Measurements from ENCODE around the gene AGT. TPM values are rescaled to one million over a fixed set of nuclear protein-coding genes. Genes with fewer than 3 reads are reported as not detected.

Gene AGT
- 30.4 TPM for polyA plus RNA-seq (2013, experiment 1 of 2)
- 30.9 TPM for polyA plus RNA-seq (2013, experiment 2 of 2)

DNA sequence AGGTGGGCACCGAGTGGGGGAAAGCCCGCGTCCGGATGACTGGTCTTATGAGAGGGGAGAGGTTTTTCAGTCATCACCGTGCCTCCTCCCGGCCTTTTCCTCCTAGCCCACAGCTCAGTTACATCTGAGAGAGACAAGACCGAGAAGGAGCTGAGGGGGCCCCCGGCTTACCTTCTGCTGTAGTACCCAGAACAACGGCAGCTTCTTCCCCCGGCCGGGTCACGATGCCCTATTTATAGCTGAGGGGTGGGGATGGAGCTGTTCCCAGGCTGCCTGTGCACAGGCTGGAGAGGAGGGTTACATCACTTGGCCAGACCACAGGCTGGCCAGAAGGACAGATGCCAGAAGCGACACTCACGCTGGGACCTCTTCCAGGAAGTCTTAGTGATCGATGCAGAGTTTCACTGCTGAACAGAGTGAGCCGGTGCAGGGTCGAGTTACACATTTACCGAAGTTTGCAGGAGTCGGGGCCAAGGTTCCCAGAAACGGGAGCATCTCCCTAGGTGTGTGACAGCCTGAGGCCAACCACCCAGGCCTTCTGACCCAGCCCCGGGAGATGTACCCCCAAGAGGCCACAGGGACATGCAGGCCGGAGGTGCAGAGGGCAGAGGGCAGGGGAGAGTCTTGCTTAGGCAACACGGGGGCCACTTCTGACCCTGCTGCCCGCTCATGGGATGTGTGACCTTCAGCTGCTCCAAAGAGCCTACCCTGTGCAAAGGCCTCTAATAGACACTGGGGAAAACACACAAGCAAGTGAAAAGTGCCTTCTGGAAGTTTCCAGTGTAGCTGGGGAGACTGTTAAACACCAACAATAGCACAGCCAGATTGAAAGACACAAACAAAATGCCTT, at the start of gene AGT:
AGT (minus strand) TSS at position 208 of the 850 bp plus-strand sequence. CDS start 3,299 bp downstream, outside the sequence.
- peak within 1 kb of the TSS; percentile 19 for H3K4me2 ChIP-seq (ENCODE audit: low read length, poor library complexity, severe bottlenecking)
- H3K9ac ChIP-seq (ENCODE audit: low read length) = peak within 1 kb of the TSS; percentile 46
- no peak within 1 kb of the TSS for H4K8ac ChIP-seq (ENCODE audit: low read length)
- peak within 1 kb of the TSS in 1 of 2 experiments; percentile 62 for H3K4me3 ChIP-seq (ENCODE audit: insufficient read depth in 1 of 2, low read depth in 1 of 2, low read length in 2 of 2)
- H2BK12ac ChIP-seq (ENCODE audit: low read length in 2 of 2) = peak within 1 kb of the TSS in 1 of 2 experiments; percentile 45
- H3K36me3 ChIP-seq (ENCODE audit: control insufficient read depth in 1 of 2, insufficient read depth in 2 of 2, low read depth in 1 of 2, low read length in 2 of 2) = no peaks in the 10 kb centered on the region
- peak within 1 kb of the TSS; percentile 70 for H4K91ac ChIP-seq (ENCODE audit: low read length)
- no peak within 1 kb of the TSS for H2BK15ac ChIP-seq (ENCODE audit: low read depth, poor library complexity, severe bottlenecking)
- H3K4me1 ChIP-seq (ENCODE audit: control insufficient read depth, insufficient read depth, low read depth, low read length) = peaks cover 11% of the 10 kb centered on the region
- H3K79me1 ChIP-seq (replicated peaks; ENCODE audit: low read length, poor library complexity, severe bottlenecking) = no peaks in the 10 kb centered on the region
- peak within 1 kb of the TSS in 1 of 2 experiments; percentile 42 for H3K18ac ChIP-seq (ENCODE audit: low read depth in 1 of 2, low read length in 2 of 2)
- H3K9me3 ChIP-seq (ENCODE audit: control insufficient read depth, low read length) = no peaks in the 10 kb centered on the region
- no peak within 1 kb of the TSS for H3K23ac ChIP-seq (ENCODE audit: low read length in 2 of 2)
- no peak within 1 kb of the TSS for H2BK120ac ChIP-seq (ENCODE audit: low read depth, low read length)
- no peak within 1 kb of the TSS for H3K27ac ChIP-seq (ENCODE audit: low read length, poor library complexity, severe bottlenecking)
- peak; percentile 80 for DNase-seq
- H3K4ac ChIP-seq (ENCODE audit: low read depth in 1 of 2, low read length in 2 of 2) = peak within 1 kb of the TSS in 1 of 2 experiments; percentile 13
- no peak within 1 kb of the TSS for H2AFZ ChIP-seq (ENCODE audit: low read depth, low read length)
- peaks cover 7 to 10% of the 10 kb centered on the region in 2 experiments for H3K27me3 ChIP-seq (ENCODE audit: control insufficient read depth in 1 of 2, insufficient read depth in 1 of 2, low read length in 2 of 2)
- H2BK5ac ChIP-seq (ENCODE audit: low read depth, low read length, poor library complexity, severe bottlenecking) = no peak within 1 kb of the TSS
- peak within 1 kb of the TSS in 1 of 2 experiments; percentile 9 for H3K14ac ChIP-seq (ENCODE audit: low read length in 2 of 2)
- H2AK5ac ChIP-seq (ENCODE audit: low read length, severe bottlenecking) = no peak within 1 kb of the TSS
- 49% methylated on average over 18 of the region's 24 CpGs for WGBS

- H2AFZ ChIP-seq (ENCODE audit: low read depth, low read length) = no peak overlapping the region
- H3K23ac ChIP-seq (ENCODE audit: low read length in 2 of 2) = peak overlapping the region in 1 of 2 experiments; percentile 40
- no peak overlapping the region for H3K4ac ChIP-seq (ENCODE audit: low read depth in 1 of 2, low read length in 2 of 2)
- H3K4me1 ChIP-seq (ENCODE audit: control insufficient read depth, insufficient read depth, low read depth, low read length) = no peaks in the 10 kb centered on the region
- no peak overlapping the region for H3K18ac ChIP-seq (ENCODE audit: low read depth in 1 of 2, low read length in 2 of 2)
- no peak overlapping the region for H4K91ac ChIP-seq (ENCODE audit: low read length)
- peak overlapping the region in 1 of 2 experiments; percentile 2 for H3K14ac ChIP-seq (ENCODE audit: low read length in 2 of 2)
- H3K9me3 ChIP-seq (ENCODE audit: control insufficient read depth, low read length) = peaks cover 4% of the 10 kb centered on the region
- no peak for DNase-seq
- H3K79me1 ChIP-seq (replicated peaks; ENCODE audit: low read length, poor library complexity, severe bottlenecking) = no peaks in the 10 kb centered on the region
- WGBS = 86% methylated on average over 8 of the region's 8 CpGs
- no peak overlapping the region for H4K8ac ChIP-seq (ENCODE audit: low read length)
- H3K27me3 ChIP-seq (ENCODE audit: control insufficient read depth in 1 of 2, insufficient read depth in 1 of 2, low read length in 2 of 2) = peaks cover 11 to 56% of the 10 kb centered on the region in 2 experiments
- H2BK5ac ChIP-seq (ENCODE audit: low read depth, low read length, poor library complexity, severe bottlenecking) = no peak overlapping the region
- H2BK12ac ChIP-seq (ENCODE audit: low read length in 2 of 2) = no peak overlapping the region
- H3K4me2 ChIP-seq (ENCODE audit: low read length, poor library complexity, severe bottlenecking) = no peak overlapping the region
- no peak overlapping the region for H3K4me3 ChIP-seq (ENCODE audit: insufficient read depth in 1 of 2, low read depth in 1 of 2, low read length in 2 of 2)
- H2AK5ac ChIP-seq (ENCODE audit: low read length, severe bottlenecking) = no peak overlapping the region
- no peak overlapping the region for H2BK15ac ChIP-seq (ENCODE audit: low read depth, poor library complexity, severe bottlenecking)
- H3K9ac ChIP-seq (ENCODE audit: low read length) = no peak overlapping the region
- no peaks in the 10 kb centered on the region for H3K36me3 ChIP-seq (ENCODE audit: control insufficient read depth in 1 of 2, insufficient read depth in 2 of 2, low read depth in 1 of 2, low read length in 2 of 2)
- no peak overlapping the region for H2BK120ac ChIP-seq (ENCODE audit: low read depth, low read length)
- H3K27ac ChIP-seq (ENCODE audit: low read length, poor library complexity, severe bottlenecking) = no peak overlapping the region
Measured at GRCh38 chr1:230761443-230762167, 47.7 kb upstream of the AGT start.

DNA sequence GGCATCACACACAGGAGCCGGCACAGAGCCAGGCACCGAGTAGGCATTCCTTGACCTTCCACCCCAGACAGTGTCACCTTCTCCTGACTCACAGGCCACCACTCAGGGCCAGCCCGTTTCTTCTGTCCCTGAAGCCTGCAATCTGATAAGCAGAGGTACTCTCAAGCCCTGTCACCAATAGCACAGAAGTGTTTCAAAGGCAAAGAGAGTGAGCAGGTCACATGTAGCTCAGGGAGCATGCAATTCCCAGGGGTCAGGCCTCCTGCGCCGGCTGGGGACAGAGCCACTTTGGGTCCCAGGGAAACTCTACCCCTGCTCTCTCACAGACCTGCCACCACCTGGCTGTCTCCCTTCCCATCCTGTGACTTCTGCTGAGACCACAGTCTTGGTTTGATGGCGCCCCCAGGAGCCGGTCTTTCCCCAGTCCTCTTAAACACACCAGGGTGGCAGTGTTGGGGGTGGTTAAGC, 46.5 kb upstream of the AGT start:
- H3K14ac ChIP-seq (ENCODE audit: low read length in 2 of 2) = no peak overlapping the region
- H4K8ac ChIP-seq (ENCODE audit: low read length) = peak overlapping the region; percentile 47
- no peak overlapping the region for H4K91ac ChIP-seq (ENCODE audit: low read length)
- no peak overlapping the region for H3K23ac ChIP-seq (ENCODE audit: low read length in 2 of 2)
- peaks cover 11 to 51% of the 10 kb centered on the region in 2 experiments for H3K27me3 ChIP-seq (ENCODE audit: control insufficient read depth in 1 of 2, insufficient read depth in 1 of 2, low read length in 2 of 2)
- WGBS = 76% methylated on average over 7 of the region's 7 CpGs
- H3K4me3 ChIP-seq (ENCODE audit: insufficient read depth in 1 of 2, low read depth in 1 of 2, low read length in 2 of 2) = no peak overlapping the region
- DNase-seq = no peak
- H3K4me2 ChIP-seq (ENCODE audit: low read length, poor library complexity, severe bottlenecking) = no peak overlapping the region
- no peaks in the 10 kb centered on the region for H3K36me3 ChIP-seq (ENCODE audit: control insufficient read depth in 1 of 2, insufficient read depth in 2 of 2, low read depth in 1 of 2, low read length in 2 of 2)
- no peak overlapping the region for H2BK12ac ChIP-seq (ENCODE audit: low read length in 2 of 2)
- no peak overlapping the region for H3K18ac ChIP-seq (ENCODE audit: low read depth in 1 of 2, low read length in 2 of 2)
- H2BK120ac ChIP-seq (ENCODE audit: low read depth, low read length) = no peak overlapping the region
- H3K9ac ChIP-seq (ENCODE audit: low read length) = no peak overlapping the region
- peaks cover 4% of the 10 kb centered on the region for H3K9me3 ChIP-seq (ENCODE audit: control insufficient read depth, low read length)
- no peak overlapping the region for H3K27ac ChIP-seq (ENCODE audit: low read length, poor library complexity, severe bottlenecking)
- H3K4me1 ChIP-seq (ENCODE audit: control insufficient read depth, insufficient read depth, low read depth, low read length) = no peaks in the 10 kb centered on the region
- H3K79me1 ChIP-seq (replicated peaks; ENCODE audit: low read length, poor library complexity, severe bottlenecking) = no peaks in the 10 kb centered on the region
- no peak overlapping the region for H2AK5ac ChIP-seq (ENCODE audit: low read length, severe bottlenecking)
- no peak overlapping the region for H2AFZ ChIP-seq (ENCODE audit: low read depth, low read length)
- no peak overlapping the region for H3K4ac ChIP-seq (ENCODE audit: low read depth in 1 of 2, low read length in 2 of 2)
- H2BK5ac ChIP-seq (ENCODE audit: low read depth, low read length, poor library complexity, severe bottlenecking) = no peak overlapping the region
- H2BK15ac ChIP-seq (ENCODE audit: low read depth, poor library complexity, severe bottlenecking) = no peak overlapping the region

Data from mesenchymal stem cell (in vitro differentiated cells and primary cell).